Calu3 (cell line): ENCODE measurements around the gene IL1R1. TPM values are rescaled to one million over a fixed set of nuclear protein-coding genes. Genes with fewer than 3 reads are reported as not detected.

ENCODE experiments used
- BruUV-seq: library from RNA; stranded (reverse); fragments of 400-500 nt; replicated peaks from 2 replicates; lab custom pipeline; 2021; lab: Mats Ljungman, UMichigan
- CTCF ChIA-PET: fragments of 300-600 bp; sonication (Branson Sonifier 250); formaldehyde crosslinking; loops from one replicate; lab custom pipeline; 2022; ENCODE audit warnings: antibody characterized with exemption; lab: Charles Lee
- DNase-seq: peaks from one replicate; pipeline ENCODE4 v3.0.0; 2022
- H3K27ac Mint-ChIP-seq: one replicate; pipeline ENCODE4 v1.8.0; 2022; ENCODE audit warnings: mixed read lengths; ENCODE audit not compliant: unreplicated experiment
- H3K27me3 Mint-ChIP-seq: one replicate; pipeline ENCODE4 v1.8.0; 2022; ENCODE audit warnings: mixed read lengths; ENCODE audit not compliant: unreplicated experiment
- H3K36me3 Mint-ChIP-seq: one replicate; pipeline ENCODE4 v1.8.0; 2022; ENCODE audit warnings: mild to moderate bottlenecking, moderate library complexity, mixed read lengths; ENCODE audit not compliant: insufficient read depth, unreplicated experiment
- H3K4me1 Mint-ChIP-seq: one replicate; pipeline ENCODE4 v1.8.0; 2022; ENCODE audit warnings: mild to moderate bottlenecking, low read depth, mixed read lengths; ENCODE audit not compliant: unreplicated experiment
- H3K4me3 Mint-ChIP-seq: one replicate; pipeline ENCODE4 v1.8.0; 2022; ENCODE audit warnings: mild to moderate bottlenecking, low read depth, moderate library complexity, mixed read lengths; ENCODE audit not compliant: unreplicated experiment
- H3K9me3 Mint-ChIP-seq: one replicate; pipeline ENCODE4 v1.8.0; 2022; ENCODE audit warnings: low read depth, mixed read lengths; ENCODE audit not compliant: unreplicated experiment
- CTCF ChIP-seq: fragments of 200-600 bp; IDR thresholded peaks from one replicate; pipeline ENCODE4 v1.8.0; 2022; ENCODE audit warnings: antibody characterized with exemption; ENCODE audit not compliant: unreplicated experiment
- intact Hi-C: fragments of 100-400 bp; cut with micrococcal nuclease; formaldehyde crosslinking; loops from one replicate; pipeline ENCODE4 v1.10.0; 2022; ENCODE audit not compliant: unreplicated experiment
- total RNA-seq: library from RNA; stranded (reverse); gene quantifications from 2 replicates; pipeline ENCODE4 v1.2.3, GENCODE V29; 2022

The IL1R1 gene
- total RNA-seq, 1 experiment from 2014 or later, result 6.2 TPM

- Mint-ChIP-seq H3K27me3 (no peaks in the 10 kb centered on the region), H3K9me3 (peaks cover 13% of the 10 kb centered on the region), H3K4me3 (no peak overlapping the region), H3K4me1 (no peaks in the 10 kb centered on the region), H3K27ac (no peak overlapping the region), H3K36me3 (no peaks in the 10 kb centered on the region)
- no TSS peak for BruUV-seq
- CTCF ChIA-PET, result interaction anchor here (1.0 to 1.2 kb wide), 2 partner anchors 14 to 85 kb away, joined by 3 to 5 read pairs; no protein-coding TSS in a partner anchor
- no peak for DNase-seq
- TF ChIP-seq CTCF, result no peak
- intact Hi-C loops, result no loop called here
Observed at GRCh38 chr2:102155703-102156515, 13.4 kb downstream of the IL1R1 start.

- BruUV-seq, result no TSS peak
- TF ChIP-seq CTCF, result no peak
- H3K27me3 Mint-ChIP-seq, result no peaks in the 10 kb centered on the region
- no peaks in the 10 kb centered on the region for H3K4me1 Mint-ChIP-seq
- intact Hi-C loops, result no loop called here
- H3K9me3 Mint-ChIP-seq, result peaks cover 9% of the 10 kb centered on the region
- H3K4me3 Mint-ChIP-seq, result no peak overlapping the region
- no peak overlapping the region for H3K27ac Mint-ChIP-seq
- CTCF ChIA-PET, result no interaction called here
- DNase-seq, result no peak
- peaks cover 6% of the 10 kb centered on the region for H3K36me3 Mint-ChIP-seq
Observed at GRCh38 chr2:102158011-102158755, 15.6 kb downstream of the IL1R1 start.

DNA sequence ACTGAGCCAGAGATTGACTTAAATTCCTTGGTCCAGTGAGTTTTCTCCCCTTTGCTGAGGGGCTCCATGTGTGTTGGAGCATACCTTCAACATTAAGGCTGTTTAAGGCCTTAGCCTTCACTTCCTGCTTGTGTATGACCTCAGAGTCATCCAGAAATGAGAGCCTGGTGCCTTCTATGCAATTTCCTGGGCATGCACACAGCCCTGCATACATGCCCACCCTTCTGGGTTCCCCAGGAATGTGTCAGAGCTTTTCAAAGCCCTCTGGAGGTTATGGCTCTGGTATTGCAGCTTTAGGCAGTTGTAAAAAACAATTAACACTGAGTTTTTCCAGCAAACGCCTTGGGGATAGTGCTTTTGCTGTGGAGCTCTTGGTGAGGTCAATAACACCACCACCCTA lies 16.7 kb downstream of the IL1R1 start:
- no peak for TF ChIP-seq CTCF
- no peak for DNase-seq
- no TSS peak for BruUV-seq
- Mint-ChIP-seq H3K4me1 (no peaks in the 10 kb centered on the region), H3K9me3 (peaks cover 6% of the 10 kb centered on the region), H3K36me3 (peaks cover 6% of the 10 kb centered on the region), H3K27ac (no peak overlapping the region), H3K4me3 (no peak overlapping the region), H3K27me3 (no peaks in the 10 kb centered on the region)
- intact Hi-C loops, result no loop called here
- CTCF ChIA-PET, result no interaction called here

GRCh38 chr2:102166189-102166845 lies 23.8 kb downstream of the IL1R1 start:
- no peak overlapping the region for H3K4me3 Mint-ChIP-seq
- no peak overlapping the region for H3K27ac Mint-ChIP-seq

More at GRCh38 chr2:102166189-102166845, 23.8 kb downstream of the IL1R1 start:
- intact Hi-C loops, result loop anchor here (1.0 to 5.0 kb wide), 2 partner anchors 146 to 284 kb away; no protein-coding TSS in a partner anchor
- no peaks in the 10 kb centered on the region for H3K9me3 Mint-ChIP-seq
- peak; percentile 33 for TF ChIP-seq CTCF
- H3K4me1 Mint-ChIP-seq, result no peaks in the 10 kb centered on the region
- DNase-seq, result peak; percentile 34
- H3K36me3 Mint-ChIP-seq, result peaks cover 3% of the 10 kb centered on the region
- no peaks in the 10 kb centered on the region for H3K27me3 Mint-ChIP-seq
- CTCF ChIA-PET, result interaction anchor here (0.6 to 2.4 kb wide), 12 partner anchors 21 to 282 kb away, joined by 3 to 27 read pairs (median 6); partner anchors contain the start of genes IL1R1 and IL1RL2
- BruUV-seq, result no TSS peak
